ENCODE results near the gene CNGA2. TPM values are rescaled to one million over a fixed set of nuclear protein-coding genes. Genes with fewer than 3 reads are reported as not detected.
A peak's percentile ranks its signal among the peaks of the same experiment; 100 is the strongest.

Gene CNGA2
- total RNA-seq = not detected
- polyA plus RNA-seq = not detected
- long read RNA-seq, donor 1 = 0 reads
- long read RNA-seq, donor 2 = 0 reads
- long read RNA-seq, donor 3 = 0 reads
- long read RNA-seq, donor 4 = 0 reads
- long read RNA-seq, donor 5 = 0 reads

DNA sequence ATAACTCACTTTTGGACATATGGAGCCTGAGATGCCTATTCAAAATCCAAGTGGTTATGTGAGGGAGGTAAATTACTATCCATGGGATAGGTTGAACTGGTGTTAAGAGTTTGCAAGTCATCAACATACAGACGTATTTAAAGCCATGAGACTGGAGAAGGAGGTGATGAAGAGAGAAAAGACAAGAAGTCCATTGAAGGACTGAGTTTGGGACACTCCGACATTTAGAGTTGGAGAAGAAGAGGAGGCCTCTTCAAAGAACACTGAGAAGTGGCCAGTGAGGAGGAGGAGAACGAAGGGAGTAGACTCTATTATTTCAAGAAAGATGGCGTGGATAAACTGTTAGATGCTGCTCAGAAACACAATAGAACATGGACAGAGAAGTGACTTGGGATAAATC, at the start of gene CNGA2:
Gene CNGA2 (plus strand): TSS at position 301 of the 400 bp plus-strand sequence. CDS start 3,738 bp downstream, outside the sequence.
- no peak within 1 kb of the TSS for H3K9ac ChIP-seq (ENCODE audit: insufficient read depth in 1 of 2, low read length in 2 of 2)
- ATAC-seq (ENCODE audit: insufficient read depth, low FRiP score) (no peak), DNase-seq (peak in 1 of 3 donors; percentile 5)
- peaks cover 0 to 7% (median 0%) of the 10 kb centered on the region in 4 donors for H3K9me3 ChIP-seq (ENCODE audit: control insufficient read depth in 4 of 4, insufficient read depth in 3 of 4, low read length in 3 of 4)
- TF ChIP-seq, protein P1, sequence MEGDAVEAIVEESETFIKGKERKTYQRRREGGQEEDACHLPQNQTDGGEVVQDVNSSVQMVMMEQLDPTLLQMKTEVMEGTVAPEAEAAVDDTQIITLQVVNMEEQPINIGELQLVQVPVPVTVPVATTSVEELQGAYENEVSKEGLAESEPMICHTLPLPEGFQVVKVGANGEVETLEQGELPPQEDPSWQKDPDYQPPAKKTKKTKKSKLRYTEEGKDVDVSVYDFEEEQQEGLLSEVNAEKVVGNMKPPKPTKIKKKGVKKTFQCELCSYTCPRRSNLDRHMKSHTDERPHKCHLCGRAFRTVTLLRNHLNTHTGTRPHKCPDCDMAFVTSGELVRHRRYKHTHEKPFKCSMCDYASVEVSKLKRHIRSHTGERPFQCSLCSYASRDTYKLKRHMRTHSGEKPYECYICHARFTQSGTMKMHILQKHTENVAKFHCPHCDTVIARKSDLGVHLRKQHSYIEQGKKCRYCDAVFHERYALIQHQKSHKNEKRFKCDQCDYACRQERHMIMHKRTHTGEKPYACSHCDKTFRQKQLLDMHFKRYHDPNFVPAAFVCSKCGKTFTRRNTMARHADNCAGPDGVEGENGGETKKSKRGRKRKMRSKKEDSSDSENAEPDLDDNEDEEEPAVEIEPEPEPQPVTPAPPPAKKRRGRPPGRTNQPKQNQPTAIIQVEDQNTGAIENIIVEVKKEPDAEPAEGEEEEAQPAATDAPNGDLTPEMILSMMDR (IDR thresholded peaks at IDR 0.05; ENCODE audit: control extremely low read depth, extremely low read depth) = no peak
- no peaks in the 10 kb centered on the region for H3K4me1 ChIP-seq (ENCODE audit: control insufficient read depth in 5 of 5, insufficient read depth in 5 of 5, low read length in 5 of 5)
- 64 to 89% methylated on average over 4 of the region's 4 CpGs for WGBS, 2 donors
- H3K36me3 ChIP-seq (ENCODE audit: control insufficient read depth in 4 of 4, insufficient read depth in 4 of 4, low read length in 4 of 4) = no peaks in the 10 kb centered on the region
- H3K4me3 ChIP-seq = no peak within 1 kb of the TSS
- no peak within 1 kb of the TSS for H3K27ac ChIP-seq (ENCODE audit: low read depth in 1 of 2, low read length in 1 of 2)
- peaks cover 0 to 9% (median 0%) of the 10 kb centered on the region in 3 donors for H3K27me3 ChIP-seq (ENCODE audit: control insufficient read depth in 3 of 3, insufficient read depth in 3 of 3, low read length in 2 of 3)

DNA sequence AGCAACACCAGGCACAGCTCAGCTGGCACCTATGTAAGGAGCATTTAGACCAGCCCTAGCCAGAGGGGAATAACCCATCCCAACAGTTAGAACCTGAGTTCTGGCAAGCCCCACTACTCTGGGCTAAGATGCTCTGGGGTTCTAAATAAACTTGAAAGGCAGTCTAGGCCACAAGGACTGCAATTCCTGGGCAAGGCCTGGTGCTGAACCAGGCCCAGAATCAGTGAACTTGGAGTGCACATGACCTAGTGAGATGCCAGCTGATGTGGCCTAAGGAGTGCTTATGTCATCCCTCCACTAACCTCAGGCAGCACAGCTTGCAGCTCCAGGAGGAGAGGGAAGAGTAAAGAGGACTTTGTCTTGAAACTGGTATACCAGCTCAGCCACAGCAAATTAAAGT, 46.9 kb upstream of the CNGA2 start:
- no peak for ATAC-seq (ENCODE audit: insufficient read depth, low FRiP score)
- no peak overlapping the region for H3K4me3 ChIP-seq

DNA sequence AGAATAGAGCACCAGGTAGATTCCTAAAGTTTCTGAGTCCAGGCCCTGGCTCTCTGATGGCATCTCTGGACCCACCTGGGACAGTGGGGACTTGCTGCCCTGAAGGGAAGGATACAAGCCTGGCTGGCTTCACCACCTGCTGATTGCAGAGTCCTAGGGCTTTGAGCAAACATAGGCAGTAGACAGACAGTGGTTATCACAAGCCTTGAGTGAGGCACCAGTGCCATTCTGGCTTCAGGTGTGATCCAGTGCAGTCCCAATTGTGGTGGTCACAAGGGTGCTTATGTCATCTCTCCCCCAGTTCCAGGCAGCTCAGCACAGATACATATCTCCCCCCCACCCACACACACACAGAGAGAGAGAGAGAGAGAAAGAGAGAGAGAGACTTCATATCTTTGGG, 45.9 kb upstream of the CNGA2 start:
- Histone ChIP-seq H3K36me3 (ENCODE audit: control insufficient read depth in 4 of 4, insufficient read depth in 4 of 4, low read length in 4 of 4) (no peaks in the 10 kb centered on the region), H3K27me3 (ENCODE audit: control insufficient read depth in 3 of 3, insufficient read depth in 3 of 3, low read length in 2 of 3) (peaks cover 0 to 2% (median 0%) of the 10 kb centered on the region in 3 donors), H3K4me1 (ENCODE audit: control insufficient read depth in 5 of 5, insufficient read depth in 5 of 5, low read length in 5 of 5) (no peaks in the 10 kb centered on the region), H3K4me3 (no peak overlapping the region), H3K27ac (ENCODE audit: low read depth in 1 of 2, low read length in 1 of 2) (no peak overlapping the region), H3K9ac (ENCODE audit: insufficient read depth in 1 of 2, low read length in 2 of 2) (no peak overlapping the region), H3K9me3 (ENCODE audit: control insufficient read depth in 4 of 4, insufficient read depth in 3 of 4, low read length in 3 of 4) (no peaks in the 10 kb centered on the region)
- TF ChIP-seq, protein P1 (IDR thresholded peaks at IDR 0.05; ENCODE audit: control extremely low read depth, extremely low read depth) = no peak
- no peak for ATAC-seq (ENCODE audit: insufficient read depth, low FRiP score)
- no peak for DNase-seq

More for the DNA sequence above, 46.9 kb upstream of the CNGA2 start:
- no peak for DNase-seq
- TF ChIP-seq, protein P1 (IDR thresholded peaks at IDR 0.05; ENCODE audit: control extremely low read depth, extremely low read depth) = no peak
- Histone ChIP-seq H3K27me3 (ENCODE audit: control insufficient read depth in 3 of 3, insufficient read depth in 3 of 3, low read length in 2 of 3) (peaks cover 0 to 2% (median 0%) of the 10 kb centered on the region in 3 donors), H3K9me3 (ENCODE audit: control insufficient read depth in 4 of 4, insufficient read depth in 3 of 4, low read length in 3 of 4) (no peaks in the 10 kb centered on the region), H3K4me1 (ENCODE audit: control insufficient read depth in 5 of 5, insufficient read depth in 5 of 5, low read length in 5 of 5) (no peaks in the 10 kb centered on the region), H3K27ac (ENCODE audit: low read depth in 1 of 2, low read length in 1 of 2) (no peak overlapping the region), H3K9ac (ENCODE audit: insufficient read depth in 1 of 2, low read length in 2 of 2) (no peak overlapping the region), H3K36me3 (ENCODE audit: control insufficient read depth in 4 of 4, insufficient read depth in 4 of 4, low read length in 4 of 4) (no peaks in the 10 kb centered on the region)

DNA sequence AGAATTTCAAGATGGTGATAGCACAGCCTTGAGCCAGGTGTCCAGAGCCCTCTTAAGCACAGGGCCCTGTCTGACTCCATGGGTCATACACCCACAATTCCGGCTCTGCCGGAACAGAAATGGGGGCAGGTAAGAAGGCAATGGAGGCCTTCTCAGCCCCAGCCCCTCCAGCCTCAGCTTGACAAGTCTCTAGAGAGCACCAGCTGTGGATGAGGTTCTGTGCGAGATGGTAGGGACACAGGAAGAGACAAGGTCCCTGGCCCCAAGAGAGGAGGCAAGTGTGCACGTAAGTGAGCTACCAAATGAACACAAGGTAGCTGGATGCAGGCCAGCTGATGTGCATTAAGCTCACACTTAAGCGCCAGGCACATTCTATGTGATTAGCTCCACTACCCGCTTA, 41.7 kb upstream of the CNGA2 start:
- Histone ChIP-seq H3K9ac (ENCODE audit: insufficient read depth in 1 of 2, low read length in 2 of 2) (no peak overlapping the region), H3K36me3 (ENCODE audit: control insufficient read depth in 4 of 4, insufficient read depth in 4 of 4, low read length in 4 of 4) (no peaks in the 10 kb centered on the region), H3K27me3 (ENCODE audit: control insufficient read depth in 3 of 3, insufficient read depth in 3 of 3, low read length in 2 of 3) (peaks cover 6 to 8% (median 6%) of the 10 kb centered on the region in 3 donors), H3K27ac (ENCODE audit: low read depth in 1 of 2, low read length in 1 of 2) (no peak overlapping the region), H3K9me3 (ENCODE audit: control insufficient read depth in 4 of 4, insufficient read depth in 3 of 4, low read length in 3 of 4) (no peaks in the 10 kb centered on the region), H3K4me3 (no peak overlapping the region), H3K4me1 (ENCODE audit: control insufficient read depth in 5 of 5, insufficient read depth in 5 of 5, low read length in 5 of 5) (no peaks in the 10 kb centered on the region)
- WGBS, 2 donors = 85 to 91% methylated on average over 5 to 6 of the region's 6 CpGs
- DNase-seq (no peak), ATAC-seq (ENCODE audit: insufficient read depth, low FRiP score) (no peak)
- TF ChIP-seq, protein P1 (IDR thresholded peaks at IDR 0.05; ENCODE audit: control extremely low read depth, extremely low read depth) = no peak

All from lung (tissue), 16 donors.